ENCODE data around the gene NUAK2.
"Not testable (repeated sequence)": the region's sequence is repeated elsewhere in the genome, so short reads cannot be mapped to it uniquely, and the experiment has no call there.

The NUAK2 gene

GRCh38 chr1:205321162-205321958 is at the start of gene NUAK2:
Gene NUAK2 (minus strand): TSS chr1:205321745. CDS start chr1:205321628, 117 bp downstream.
- peak; percentile 69 for DNase-seq (ENCODE audit: low read depth)

DNA sequence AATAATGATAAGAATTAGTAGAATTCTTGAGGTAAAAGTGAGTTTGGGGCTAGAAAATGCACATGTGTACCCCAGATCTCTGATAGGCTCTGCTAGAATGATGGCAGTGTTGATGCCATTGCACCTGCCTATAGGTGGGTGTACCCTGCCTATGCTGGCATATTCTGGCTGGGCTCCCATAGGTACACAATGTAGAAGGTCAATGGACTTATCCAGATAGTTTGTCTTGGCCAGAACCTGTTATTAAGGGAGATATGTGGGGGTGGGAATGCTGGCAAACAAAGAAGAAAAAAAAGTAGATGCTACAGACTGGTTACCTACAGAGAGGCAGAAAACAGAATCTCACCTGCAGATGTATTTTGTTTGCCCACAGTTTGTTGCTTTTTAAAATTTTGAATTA is 49.2 kb upstream of the NUAK2 start:
- no peak for DNase-seq (ENCODE audit: low read depth)

GRCh38 chr1:205369701-205370123 is 48.2 kb upstream of the NUAK2 start:
- no peak for DNase-seq (ENCODE audit: low read depth)

DNA sequence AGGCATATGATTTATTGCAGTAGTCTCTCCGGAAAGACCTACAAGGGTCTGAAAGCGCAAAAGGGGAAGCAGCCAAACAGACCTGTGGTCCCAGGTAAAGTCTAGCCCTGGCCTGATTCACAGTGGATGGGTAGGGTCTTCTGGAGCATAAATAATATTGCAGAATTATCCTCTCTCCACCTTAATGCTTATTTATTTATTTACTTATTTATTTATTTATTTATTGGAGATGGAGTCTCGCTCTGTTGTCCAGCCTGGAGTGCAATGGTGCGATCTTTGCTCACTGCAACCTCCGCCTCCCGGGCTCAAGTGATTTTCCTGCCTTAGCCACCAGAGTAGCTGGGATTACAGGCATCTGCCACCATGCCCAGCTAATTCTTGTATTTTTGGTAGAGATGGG is 46.9 kb upstream of the NUAK2 start:
- no peak for DNase-seq (ENCODE audit: low read depth)

DNA sequence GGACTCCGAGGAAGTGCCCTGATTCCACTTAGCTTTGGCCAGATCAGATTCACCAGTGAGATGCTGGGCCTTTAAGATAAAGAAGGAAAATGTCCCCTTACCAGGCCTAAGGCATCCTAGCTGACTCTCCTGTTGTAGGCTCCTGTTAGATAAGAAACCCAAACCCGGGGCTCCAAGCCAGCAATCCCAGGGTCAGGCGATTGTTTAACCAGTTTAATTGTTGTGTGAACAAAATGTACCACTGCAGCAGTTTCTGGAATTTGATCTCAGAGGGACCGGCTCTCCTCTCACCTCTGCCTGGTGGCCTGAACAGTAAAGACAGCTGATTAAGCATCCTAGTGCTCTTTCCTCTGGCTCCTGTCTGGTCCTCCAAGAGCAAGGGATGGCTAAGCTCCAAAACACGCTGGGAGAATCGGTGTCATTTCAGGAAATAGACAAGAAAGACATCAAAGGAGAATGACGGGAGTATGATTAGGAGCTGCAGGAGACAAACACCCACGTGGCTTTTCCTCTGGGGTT is 44.5 kb upstream of the NUAK2 start:
- no peak for DNase-seq (ENCODE audit: low read depth)

GRCh38 chr1:205365086-205365485 is 43.5 kb upstream of the NUAK2 start:
- DNase-seq (ENCODE audit: low read depth) = not testable (repeated sequence)

DNA sequence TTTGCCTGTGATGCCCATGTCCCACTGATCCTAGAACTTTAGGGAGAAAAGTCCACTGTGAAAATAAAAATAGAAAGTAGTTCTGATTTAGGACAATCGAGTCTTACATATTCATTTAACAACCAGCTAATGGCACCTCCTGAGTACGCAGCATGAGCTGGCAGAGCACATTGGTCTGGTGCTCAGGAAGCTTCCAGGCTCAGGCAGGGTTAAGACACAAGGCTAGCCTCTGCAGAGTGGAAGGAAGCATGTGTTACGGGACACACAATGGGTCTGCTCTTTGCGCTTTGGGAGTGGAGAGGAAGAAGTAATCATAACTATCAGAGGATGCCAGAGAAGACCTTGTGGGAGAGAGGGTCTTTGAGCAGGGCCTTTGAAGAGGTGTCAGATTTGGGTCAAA is 39.3 kb upstream of the NUAK2 start:
- no peak for DNase-seq (ENCODE audit: low read depth)

- DNase-seq (ENCODE audit: low read depth) = no peak
Observed at GRCh38 chr1:205359771-205360565, 38.4 kb upstream of the NUAK2 start.

DNA sequence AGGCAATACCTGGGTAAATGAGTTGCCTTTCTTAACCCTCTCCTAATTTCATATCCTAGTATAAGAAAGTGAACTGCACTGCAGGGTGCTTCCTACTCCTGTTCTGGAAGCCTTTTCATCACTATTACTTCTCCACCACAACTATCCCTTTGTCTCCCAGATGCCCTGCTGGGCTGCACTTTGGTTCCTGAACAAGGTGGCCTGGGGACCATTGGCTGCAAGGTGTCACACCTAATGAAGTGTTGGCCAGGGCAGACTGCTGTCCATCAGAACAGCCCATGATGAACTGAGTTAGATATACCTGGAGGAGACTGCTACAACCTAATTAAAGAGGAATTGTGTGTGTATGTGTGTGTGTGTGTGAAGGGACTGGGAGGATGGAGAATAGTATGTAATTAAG is 37.0 kb upstream of the NUAK2 start:
- no peak for DNase-seq (ENCODE audit: low read depth)

- DNase-seq (ENCODE audit: low read depth) = no peak
Observed at GRCh38 chr1:205357567-205357966, 36.0 kb upstream of the NUAK2 start.

GRCh38 chr1:205356440-205357139 is 35.0 kb upstream of the NUAK2 start, which contains the start of gene KLHDC8A:
Gene KLHDC8A (minus strand): TSS chr1:205356922. CDS start chr1:205343604, 13,318 bp downstream.
- no peak for DNase-seq (ENCODE audit: low read depth)

GRCh38 chr1:205355075-205355453 is 33.5 kb upstream of the NUAK2 start:
- no peak for DNase-seq (ENCODE audit: low read depth)

DNA sequence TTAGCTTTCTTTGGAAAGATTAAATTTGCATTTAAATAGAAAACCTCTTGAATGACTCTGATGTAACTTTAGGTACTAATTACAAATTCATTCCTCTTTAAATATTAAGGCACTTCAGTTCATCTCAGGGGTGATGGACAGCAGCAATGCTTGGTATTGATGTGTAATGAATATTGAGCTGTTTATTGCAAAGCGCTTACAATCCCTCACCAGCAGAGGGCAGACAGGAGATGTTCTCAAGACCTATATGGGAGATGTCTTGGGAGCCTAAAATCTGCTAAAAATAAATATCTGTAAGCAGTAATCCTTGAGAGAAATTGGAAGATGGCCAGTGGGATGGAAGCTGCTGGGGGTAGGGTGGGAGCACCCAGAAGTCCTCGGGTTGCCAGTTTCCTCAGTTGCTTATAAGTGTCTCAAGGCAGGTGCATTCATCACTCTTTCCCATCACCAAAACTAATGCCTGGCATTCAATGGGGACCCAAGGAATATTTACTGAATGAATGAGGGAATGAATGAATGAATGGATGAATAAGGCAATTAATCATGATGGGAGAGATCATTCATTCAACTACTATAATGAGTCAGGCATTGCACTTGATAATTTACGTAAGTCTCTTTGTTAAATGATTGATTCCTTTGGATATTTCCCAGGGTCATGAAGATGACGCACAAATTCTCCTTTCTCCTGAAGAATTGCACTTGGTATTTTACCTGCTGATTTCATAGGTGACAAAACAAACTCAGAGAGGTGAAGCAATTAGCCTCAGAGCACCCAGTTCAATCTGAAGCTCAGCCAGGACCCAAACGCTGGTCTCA is 32.9 kb upstream of the NUAK2 start:
- DNase-seq (ENCODE audit: low read depth) = peak; percentile 44

- no peak for DNase-seq (ENCODE audit: low read depth)
Observed at GRCh38 chr1:205353612-205354011, 32.1 kb upstream of the NUAK2 start.

DNA sequence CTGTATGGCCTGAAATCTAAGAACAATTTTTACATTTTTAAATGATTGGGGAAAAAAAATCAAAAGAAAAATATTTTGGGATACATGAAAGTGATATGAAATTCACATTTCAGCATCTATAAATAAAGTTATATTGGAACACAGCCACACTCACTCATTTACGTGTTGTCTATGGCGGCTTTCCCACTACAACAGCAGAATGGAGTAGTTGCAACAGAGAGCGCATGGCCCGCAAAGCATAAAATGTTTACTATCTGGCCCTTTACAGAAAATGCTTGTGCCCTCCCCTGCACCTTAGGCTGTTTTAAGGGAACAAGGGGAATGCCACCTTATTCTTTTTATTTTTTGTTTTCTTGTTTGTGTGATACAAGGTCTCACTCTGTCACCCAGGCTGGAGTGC is 31.6 kb upstream of the NUAK2 start:
- no peak for DNase-seq (ENCODE audit: low read depth)

DNA sequence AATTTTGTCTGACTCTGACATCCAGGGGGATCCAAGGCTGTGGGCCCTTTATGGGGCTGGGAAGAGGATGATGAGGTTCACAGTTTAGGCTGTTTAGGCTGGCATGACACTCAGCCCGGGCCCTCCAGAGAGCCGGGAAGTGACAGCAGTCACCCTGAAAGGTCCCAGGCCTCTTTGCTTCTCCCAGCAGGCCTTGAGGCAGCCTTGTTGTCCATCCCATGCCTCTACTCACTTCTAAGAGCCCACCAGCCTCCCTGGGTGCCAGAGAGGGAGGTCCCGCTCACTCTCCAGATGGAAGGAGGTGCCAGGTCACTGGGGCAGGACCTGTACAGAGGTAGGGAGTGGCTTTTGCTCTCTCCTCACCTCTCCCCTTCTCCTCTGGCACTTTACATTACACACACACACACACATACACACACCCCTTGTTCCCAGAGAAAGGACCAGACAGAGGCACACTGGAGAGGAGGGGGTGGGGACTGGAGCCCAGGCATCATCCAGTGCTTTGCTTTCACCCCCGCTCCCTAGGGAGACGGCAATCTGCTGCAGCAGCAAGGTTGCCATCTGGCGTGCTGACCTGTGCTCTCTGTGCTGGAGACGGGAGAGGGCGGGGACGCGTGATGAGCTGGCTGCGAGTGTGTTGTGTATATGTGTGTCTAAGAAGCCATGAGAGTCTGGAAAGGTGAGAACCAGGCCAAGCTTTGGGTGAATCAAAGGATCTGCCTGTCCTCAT is 30.6 kb upstream of the NUAK2 start:
- no peak for DNase-seq (ENCODE audit: low read depth)

DNA sequence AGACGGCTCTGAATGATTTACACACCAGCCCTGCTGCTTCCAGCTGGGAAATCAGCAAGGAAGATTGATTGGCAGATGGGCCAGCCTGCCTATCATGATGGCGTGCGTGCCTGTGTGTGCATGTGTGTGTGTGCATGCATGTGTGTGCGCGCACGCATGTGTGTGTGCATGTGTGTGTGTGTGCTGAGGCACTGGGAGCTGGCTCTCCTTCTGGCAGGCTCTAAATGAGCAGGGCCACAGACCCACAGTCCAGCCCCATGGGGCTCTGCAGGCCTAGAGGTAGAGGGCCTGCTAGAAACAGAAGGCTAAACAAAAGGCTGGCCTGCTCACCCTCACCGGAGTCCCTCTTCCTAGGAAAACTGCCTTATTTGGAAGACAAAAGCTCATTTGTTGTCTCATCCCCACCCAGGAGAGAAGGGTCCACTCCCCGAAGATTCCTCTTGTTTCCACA is 29.2 kb upstream of the NUAK2 start:
- no peak for DNase-seq (ENCODE audit: low read depth)

DNA sequence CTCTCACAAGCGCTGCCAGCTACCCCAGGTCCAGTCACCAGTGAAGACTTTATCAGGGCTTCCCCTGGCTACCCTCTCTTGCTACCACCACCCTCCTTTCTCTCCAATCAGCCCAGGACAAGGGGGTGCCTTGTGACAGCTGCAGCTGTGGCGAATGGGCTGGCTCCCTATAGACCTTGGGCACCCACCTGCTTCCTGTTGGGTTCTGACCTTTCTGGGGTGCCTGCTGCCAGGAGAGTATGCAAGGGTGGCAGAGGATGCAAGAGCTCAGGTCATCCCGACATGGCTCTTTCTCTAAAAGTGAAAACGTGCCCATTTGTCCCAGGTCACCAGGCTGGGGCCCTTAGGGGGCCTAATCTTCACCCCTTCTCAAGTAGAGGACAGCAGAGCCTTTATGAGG is 28.6 kb upstream of the NUAK2 start:
- DNase-seq (ENCODE audit: low read depth) = no peak

DNA sequence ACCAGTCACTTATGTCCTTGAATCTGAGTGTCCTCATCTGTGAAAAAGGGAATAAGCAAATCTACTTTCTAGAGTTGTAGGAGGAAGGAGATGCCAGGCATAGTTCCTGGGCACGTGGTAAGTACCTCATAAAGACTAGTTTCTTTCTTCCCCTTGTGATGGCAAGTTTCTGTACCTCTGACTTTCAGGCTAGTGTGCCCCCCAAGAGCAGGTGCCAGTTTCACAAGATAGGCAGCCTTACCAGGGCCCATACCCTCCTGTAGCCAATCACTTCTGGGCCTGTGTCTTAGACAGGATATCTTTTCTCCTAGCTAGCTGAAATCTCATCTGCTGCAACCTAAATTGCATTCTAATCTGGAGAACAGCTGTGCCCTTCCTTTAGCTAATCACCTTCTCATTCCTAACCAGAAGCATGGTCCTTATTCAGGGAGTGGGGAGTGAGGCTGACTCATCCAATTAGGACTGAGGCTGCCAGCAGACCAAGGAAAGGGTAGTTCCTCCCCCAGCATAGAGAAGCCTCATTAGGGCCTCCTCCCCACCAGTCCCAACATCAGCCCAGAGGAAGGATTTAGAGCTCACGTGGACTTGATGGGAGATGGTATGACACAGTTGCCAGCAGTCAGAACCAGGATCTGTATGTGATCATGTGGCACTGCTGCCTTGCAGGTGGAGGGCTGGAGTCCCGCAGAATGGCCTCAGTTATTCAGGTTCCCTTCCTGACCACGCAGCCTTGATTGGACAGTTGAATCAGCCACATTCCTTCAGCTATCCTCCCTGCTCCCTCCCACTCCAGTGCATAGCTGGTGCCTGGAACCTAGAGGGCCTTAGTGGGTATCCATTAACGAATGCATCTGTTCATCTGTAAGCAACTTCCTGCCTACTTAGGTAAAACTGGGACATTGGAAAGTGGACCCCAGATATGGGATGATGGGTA is 27.3 kb upstream of the NUAK2 start:
- DNase-seq (ENCODE audit: low read depth) = no peak

All from stimulated activated CD8-positive, alpha-beta memory T cell treated with anti-CD3 and anti-CD28 coated beads, Interleukin-15, amount 100 ng/mL, for 1 hour (primary cell).